Gastroesophageal sphincter (tissue), 3 donors: ENCODE data around the gene ALDOA.

ENCODE experiments used
- EP300 ChIP-seq: sonication (generic); formaldehyde crosslinking; IDR thresholded peaks from one replicate; pipeline ENCODE4 v1.6.1; 2017; ENCODE audit warnings: antibody characterized with exemption, mild to moderate bottlenecking
- POLR2A ChIP-seq, 2 donors: fragments of 450-650 bp; IDR thresholded peaks; one replicate each; pipeline ENCODE4 v1.6.1; 2017; ENCODE audit warnings: antibody characterized with exemption in 2 of 2, mild to moderate bottlenecking in 2 of 2, moderate library complexity in 1 of 2
- POLR2AphosphoS5 ChIP-seq: sonication (generic); formaldehyde crosslinking; IDR thresholded peaks from one replicate; pipeline ENCODE4 v1.6.1; 2017; ENCODE audit warnings: antibody characterized with exemption
- TF ChIP-seq, protein P1 (sequence below), 4 experiments: fragments of 200-600 bp in 2 of 4; fragments of 450-650 bp in 2 of 4; sonication (generic) in 1 of 4; IDR thresholded peaks; one replicate each; pipeline ENCODE4 v1.5.1; 2017 to 2019; ENCODE audit warnings: antibody characterized with exemption in 4 of 4, mild to moderate bottlenecking in 2 of 4, moderate library complexity in 2 of 4

- TF ChIP-seq, protein P1, sequence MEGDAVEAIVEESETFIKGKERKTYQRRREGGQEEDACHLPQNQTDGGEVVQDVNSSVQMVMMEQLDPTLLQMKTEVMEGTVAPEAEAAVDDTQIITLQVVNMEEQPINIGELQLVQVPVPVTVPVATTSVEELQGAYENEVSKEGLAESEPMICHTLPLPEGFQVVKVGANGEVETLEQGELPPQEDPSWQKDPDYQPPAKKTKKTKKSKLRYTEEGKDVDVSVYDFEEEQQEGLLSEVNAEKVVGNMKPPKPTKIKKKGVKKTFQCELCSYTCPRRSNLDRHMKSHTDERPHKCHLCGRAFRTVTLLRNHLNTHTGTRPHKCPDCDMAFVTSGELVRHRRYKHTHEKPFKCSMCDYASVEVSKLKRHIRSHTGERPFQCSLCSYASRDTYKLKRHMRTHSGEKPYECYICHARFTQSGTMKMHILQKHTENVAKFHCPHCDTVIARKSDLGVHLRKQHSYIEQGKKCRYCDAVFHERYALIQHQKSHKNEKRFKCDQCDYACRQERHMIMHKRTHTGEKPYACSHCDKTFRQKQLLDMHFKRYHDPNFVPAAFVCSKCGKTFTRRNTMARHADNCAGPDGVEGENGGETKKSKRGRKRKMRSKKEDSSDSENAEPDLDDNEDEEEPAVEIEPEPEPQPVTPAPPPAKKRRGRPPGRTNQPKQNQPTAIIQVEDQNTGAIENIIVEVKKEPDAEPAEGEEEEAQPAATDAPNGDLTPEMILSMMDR (IDR thresholded peaks at IDR 0.05): no peak
- TF ChIP-seq POLR2A (IDR thresholded peaks at IDR 0.05) (no peak), EP300 (no peak), POLR2AphosphoS5 (no peak)
Measured at GRCh38 chr16:30049871-30050270, 15.7 kb upstream of the ALDOA start.
